ENCODE results near the gene DNAJC4. TPM values are rescaled to one million over a fixed set of nuclear protein-coding genes. Genes with fewer than 3 reads are reported as not detected.
A peak's percentile ranks its signal among the peaks of the same experiment; 100 is the strongest.

Gene DNAJC4
- total and polyA plus RNA-seq, 2 of the 8 experiments (the other 6 are each of a cell fraction or from before 2014, with no cell fraction given), result 14.6 to 31.0 TPM

GRCh38 chr11:64269540-64270220, 39.3 kb downstream of the DNAJC4 start (continued):
- TF ChIP-seq RBBP5 (IDR thresholded peaks at IDR 0.05; ENCODE audit: borderline replicate concordance, low read depth, low read length) (peak; percentile 26; the same call in 1 of the 2 replicates), MAX (IDR thresholded peaks at IDR 0.05) (0 out of 2 replicates have a peak, but pooled peaks have one; percentile 17), CHD1 (IDR thresholded peaks at IDR 0.05; ENCODE audit: low read depth, low read length) (no peak), CEBPB (IDR thresholded peaks at IDR 0.05; ENCODE audit: low read depth, low read length) (peak; percentile 91), CHD2 (IDR thresholded peaks at IDR 0.05; ENCODE audit: low read length) (peak; percentile 76), JUND (IDR thresholded peaks at IDR 0.05; ENCODE audit: low read length) (peak; percentile 74), GABPA (IDR thresholded peaks at IDR 0.05; ENCODE audit: borderline replicate concordance, insufficient read depth, low read length) (peak; percentile 96), EP300 (IDR thresholded peaks at IDR 0.05; ENCODE audit: borderline replicate concordance in 1 of 2, low read depth in 2 of 2, low read length in 2 of 2) (0 out of 3 replicates have a peak, but pooled peaks of 1 of the 2 experiments have one; percentile 27), ASH2L (IDR thresholded peaks at IDR 0.05; ENCODE audit: low read length) (peak; percentile 64), FOSL1 (IDR thresholded peaks at IDR 0.05; ENCODE audit: insufficient read depth, low read depth, low read length) (0 out of 2 replicates have a peak, but pooled peaks have one; percentile 35), TBP (IDR thresholded peaks at IDR 0.05; ENCODE audit: low read depth, low read length) (peak; percentile 41; the same call in 1 of the 2 replicates)

Measured in H1 (cell line).